Endothelial cell of umbilical vein (primary cell): ENCODE measurements around the gene TTLL9. TPM values are rescaled to one million over a fixed set of nuclear protein-coding genes. Genes with fewer than 3 reads are reported as not detected.

ENCODE experiments used
- BruUV-seq: library from RNA; stranded (reverse); fragments of 400-500 nt; replicated peaks from 2 replicates; lab custom pipeline; 2021; lab: Mats Ljungman, UMichigan
- CTCF ChIA-PET: fragments of 300-600, 350-600 bp; sonication (Branson Sonifier 250); formaldehyde crosslinking; loops from one replicate; lab custom pipeline; 2021; ENCODE audit warnings: antibody characterized with exemption, inconsistent platforms; lab: Charles Lee
- POLR2A ChIA-PET: fragments of 300-600, 350-600 bp; sonication (Branson Sonifier 250); formaldehyde crosslinking; loops from one replicate; lab custom pipeline; 2021; ENCODE audit warnings: antibody characterized with exemption, inconsistent platforms; lab: Charles Lee
- DNase-seq: peaks from one replicate; pipeline ENCODE4 v3.0.0-alpha.2; 2011; ENCODE audit warnings: low read depth, low spot score
- FAIRE-seq: peaks from 2 replicates; lab custom pipeline; 2011; peaks lifted over from hg19 to GRCh38; lab: Jason Lieb, UNC
- H2AFZ ChIP-seq: 2 replicates; pipeline ENCODE4 v1.6.0; 2012; ENCODE audit warnings: low read depth, low read length, control low read depth, inconsistent platforms
- H3K27ac ChIP-seq: 2 replicates; pipeline ENCODE4 v1.5.1; 2011; ENCODE audit warnings: low read depth, mild to moderate bottlenecking, control low read depth, low read length, moderate library complexity; ENCODE audit not compliant: insufficient read depth
- H3K27me3 ChIP-seq, 2 experiments: 2 replicates each; pipeline versions ENCODE4 v1.6.0 to v1.6.1; 2011; ENCODE audit warnings: low read length in 2 of 2, mixed read lengths in 1 of 2; ENCODE audit not compliant: control insufficient read depth in 2 of 2, insufficient read depth in 2 of 2
- H3K36me3 ChIP-seq, 2 experiments: 2 replicates in 1 of 2; 3 replicates in 1 of 2; pipeline ENCODE4 v1.5.1; 2011; ENCODE audit warnings: low read length in 2 of 2, mild to moderate bottlenecking in 1 of 2, moderate library complexity in 1 of 2; ENCODE audit not compliant: control insufficient read depth in 2 of 2, insufficient read depth in 2 of 2; ENCODE audit errors: extremely low read depth in 1 of 2
- H3K4me1 ChIP-seq: 3 replicates; pipeline ENCODE4 v1.5.1; 2011; ENCODE audit warnings: mild to moderate bottlenecking, low read length; ENCODE audit not compliant: control insufficient read depth, insufficient read depth; ENCODE audit errors: extremely low read depth
- H3K4me2 ChIP-seq: 2 replicates; pipeline ENCODE4 v1.6.1; 2011; ENCODE audit warnings: low read length, control low read depth, mixed read lengths; ENCODE audit not compliant: insufficient read depth
- H3K4me3 ChIP-seq, 3 experiments: fragments of 200-600 bp in 1 of 3; sonication (generic), shearing (Covaris generic) in 1 of 3; replicated peaks in 1 of 3; 2 replicates each; pipeline ENCODE4 v1.5.1; 2011 to 2016; ENCODE audit warnings: control low read depth in 3 of 3, low read length in 3 of 3, mild to moderate bottlenecking in 2 of 3, inconsistent platforms in 1 of 3, low read depth in 1 of 3, moderate library complexity in 1 of 3; ENCODE audit not compliant: insufficient read depth in 1 of 3
- H3K79me2 ChIP-seq: 2 replicates; pipeline ENCODE4 v1.6.0; 2012; ENCODE audit warnings: low read length, inconsistent platforms; ENCODE audit not compliant: control insufficient read depth, insufficient read depth
- H3K9ac ChIP-seq: replicated peaks from 2 replicates; pipeline ENCODE3; 2011; ENCODE audit warnings: low read length, control low read depth; ENCODE audit not compliant: insufficient read depth; ENCODE audit errors: extremely low read depth
- H3K9me1 ChIP-seq: replicated peaks from 3 replicates; pipeline ENCODE4 v1.6.0; 2011; ENCODE audit warnings: mild to moderate bottlenecking, low read length; ENCODE audit not compliant: control insufficient read depth, insufficient read depth; ENCODE audit errors: extremely low read depth
- H3K9me3 ChIP-seq: replicated peaks from 2 replicates; pipeline ENCODE4 v1.5.1; 2012; ENCODE audit warnings: low read length, inconsistent platforms; ENCODE audit not compliant: control insufficient read depth, insufficient read depth
- H4K20me1 ChIP-seq: replicated peaks from 2 replicates; pipeline ENCODE3; 2011; ENCODE audit warnings: mild to moderate bottlenecking, low read length; ENCODE audit not compliant: control insufficient read depth, insufficient read depth; ENCODE audit errors: extremely low read depth
- EZH2 ChIP-seq: IDR thresholded peaks from 2 replicates; pipeline ENCODE4 v1.6.1; 2012; ENCODE audit warnings: borderline replicate concordance, low read depth, mild to moderate bottlenecking, moderate library complexity, low read length, inconsistent platforms; ENCODE audit not compliant: severe bottlenecking
- FOS ChIP-seq: IDR thresholded peaks from 2 replicates; pipeline ENCODE4 v1.6.1; 2011; ENCODE audit warnings: mild to moderate bottlenecking, low read length, moderate library complexity, borderline replicate concordance; ENCODE audit not compliant: insufficient read depth
- GATA2 ChIP-seq: IDR thresholded peaks from 2 replicates; pipeline ENCODE4 v1.7.0; 2011; ENCODE audit warnings: low read depth, mild to moderate bottlenecking, moderate library complexity, mixed read lengths, low read length; ENCODE audit not compliant: insufficient read length, insufficient read depth
- JUN ChIP-seq: IDR thresholded peaks from 2 replicates; pipeline ENCODE4 v1.6.1; 2011; ENCODE audit warnings: borderline replicate concordance, low read depth; ENCODE audit not compliant: insufficient read length, insufficient read depth
- MYC ChIP-seq: IDR thresholded peaks from one replicate; pipeline ENCODE4 v1.6.1; 2011; ENCODE audit warnings: mild to moderate bottlenecking, low read depth, low read length
- POLR2A ChIP-seq: IDR thresholded peaks from 2 replicates; pipeline ENCODE4 v1.6.1; 2012; ENCODE audit warnings: low read depth, mild to moderate bottlenecking, control low read depth, low read length
- POLR2AphosphoS5 ChIP-seq: IDR thresholded peaks from 2 replicates; pipeline ENCODE4 v1.6.1; 2012; ENCODE audit warnings: low read depth, mild to moderate bottlenecking, control low read depth, low read length, moderate library complexity; ENCODE audit not compliant: insufficient read depth
- dilution Hi-C: fragments of 300-500 bp; cut with MboI; formaldehyde crosslinking; loops from one replicate; pipeline ENCODE4 v1.15.0; 2019; ENCODE audit warnings: low sequenced_read_pairs; ENCODE audit not compliant: extremely low pct_ligation_motif_present
- intact Hi-C: fragments of 100-400 bp; cut with micrococcal nuclease; formaldehyde crosslinking; loops from one replicate; pipeline ENCODE4 v1.10.0; 2022
- polyA plus RNA-seq, 4 experiments: library from polyadenylated mRNA; depleted of rRNA in 3 of 4; stranded (reverse) in 3 of 4; unstranded in 1 of 4; fragments of >200 nt; gene quantifications; 2 replicates each; pipeline versions ENCODE4 v1.2.1 to v1.2.3, GENCODE V29; 2011 to 2012; ENCODE audit warnings: missing spikeins in 1 of 4
- total RNA-seq: library from RNA; stranded (reverse); gene quantifications from 2 replicates; pipeline ENCODE4 v1.2.3, GENCODE V29; 2021
- TF ChIP-seq, protein P1 (sequence below), 2 donors: IDR thresholded peaks; 1 replicate in 1 of 2; 2 replicates in 1 of 2; pipeline ENCODE4 v1.5.1; 2011; ENCODE audit warnings: low read length in 2 of 2, mild to moderate bottlenecking in 2 of 2, moderate library complexity in 2 of 2, control low read depth in 1 of 2, inconsistent platforms in 1 of 2, low read depth in 1 of 2; ENCODE audit not compliant: insufficient read depth in 1 of 2; ENCODE audit errors: extremely low read depth in 1 of 2
- TF ChIP-seq, protein P2 (sequence below): IDR thresholded peaks from 2 replicates; pipeline ENCODE4 v1.6.1; 2011; ENCODE audit not compliant: insufficient read depth, insufficient read length

The TTLL9 gene
- total and polyA plus RNA-seq, 2 donors (not counting 3 experiments of a cell fraction or from before 2014, with no cell fraction given) = 0.03 TPM; not detected in 1

DNA sequence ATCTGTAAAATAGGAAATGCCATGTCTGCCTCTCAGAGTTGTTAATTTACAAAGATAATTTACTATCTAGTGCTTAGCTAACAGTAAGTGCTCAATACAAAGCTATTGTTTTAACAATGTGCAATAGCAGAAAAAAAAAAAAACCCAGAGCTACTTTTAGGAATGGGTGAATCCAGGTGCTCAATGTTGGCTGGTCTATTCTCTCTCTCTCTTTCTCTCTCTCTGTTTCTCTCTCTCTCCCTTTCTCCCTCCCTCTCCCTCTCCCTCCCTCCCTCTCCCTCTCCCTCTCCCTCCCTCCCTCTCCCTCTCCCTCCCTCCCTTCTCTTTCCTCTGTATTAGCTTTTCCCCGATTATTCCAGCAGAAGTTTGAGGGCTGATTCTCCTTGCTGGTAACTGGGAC is 67.4 kb downstream of the TTLL9 start:
- Histone ChIP-seq H3K36me3 (no peaks in the 10 kb centered on the region), H3K9ac (no peak overlapping the region), H3K27ac (no peak overlapping the region), H3K4me1 (no peaks in the 10 kb centered on the region), H3K9me3 (no peaks in the 10 kb centered on the region), H3K4me2 (no peak overlapping the region), H3K27me3 (no peaks in the 10 kb centered on the region), H4K20me1 (no peaks in the 10 kb centered on the region), H2AFZ (no peak overlapping the region), H3K9me1 (no peaks in the 10 kb centered on the region), H3K4me3 (no peak overlapping the region), H3K79me2 (no peaks in the 10 kb centered on the region)
- FAIRE-seq (no peak), DNase-seq (no peak)
- ChIA-PET POLR2A (no interaction called here), CTCF (interaction anchor here (0.7 to 1.4 kb wide), 6 partner anchors 9 to 115 kb away, joined by 3 to 8 read pairs (median 4); partner anchors contain the start of gene PDRG1)
- no TSS peak for BruUV-seq
- dilution Hi-C loops (no loop called here), intact Hi-C loops (no loop called here)
- TF ChIP-seq POLR2AphosphoS5 (no peak), GATA2 (no peak), MYC (no peak), EZH2 (no peak), FOS (no peak), POLR2A (no peak), JUN (no peak)
- TF ChIP-seq, protein P1, sequence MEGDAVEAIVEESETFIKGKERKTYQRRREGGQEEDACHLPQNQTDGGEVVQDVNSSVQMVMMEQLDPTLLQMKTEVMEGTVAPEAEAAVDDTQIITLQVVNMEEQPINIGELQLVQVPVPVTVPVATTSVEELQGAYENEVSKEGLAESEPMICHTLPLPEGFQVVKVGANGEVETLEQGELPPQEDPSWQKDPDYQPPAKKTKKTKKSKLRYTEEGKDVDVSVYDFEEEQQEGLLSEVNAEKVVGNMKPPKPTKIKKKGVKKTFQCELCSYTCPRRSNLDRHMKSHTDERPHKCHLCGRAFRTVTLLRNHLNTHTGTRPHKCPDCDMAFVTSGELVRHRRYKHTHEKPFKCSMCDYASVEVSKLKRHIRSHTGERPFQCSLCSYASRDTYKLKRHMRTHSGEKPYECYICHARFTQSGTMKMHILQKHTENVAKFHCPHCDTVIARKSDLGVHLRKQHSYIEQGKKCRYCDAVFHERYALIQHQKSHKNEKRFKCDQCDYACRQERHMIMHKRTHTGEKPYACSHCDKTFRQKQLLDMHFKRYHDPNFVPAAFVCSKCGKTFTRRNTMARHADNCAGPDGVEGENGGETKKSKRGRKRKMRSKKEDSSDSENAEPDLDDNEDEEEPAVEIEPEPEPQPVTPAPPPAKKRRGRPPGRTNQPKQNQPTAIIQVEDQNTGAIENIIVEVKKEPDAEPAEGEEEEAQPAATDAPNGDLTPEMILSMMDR (IDR thresholded peaks at IDR 0.05; ENCODE audit: extremely low read depth in 1 of 2, insufficient read depth in 1 of 2, low read depth in 1 of 2, low read length in 2 of 2) = no peak
- TF ChIP-seq, protein P2, sequence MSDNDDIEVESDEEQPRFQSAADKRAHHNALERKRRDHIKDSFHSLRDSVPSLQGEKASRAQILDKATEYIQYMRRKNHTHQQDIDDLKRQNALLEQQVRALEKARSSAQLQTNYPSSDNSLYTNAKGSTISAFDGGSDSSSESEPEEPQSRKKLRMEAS = no peak
